ENCODE measurements around the gene SOX21. TPM values are rescaled to one million over a fixed set of nuclear protein-coding genes. Genes with fewer than 3 reads are reported as not detected.

The SOX21 gene
- total RNA-seq, 1 donor from 2014 or later, result 0.26 TPM

GRCh38 chr13:94660695-94661326 is 51.5 kb downstream of the SOX21 start:
- no peak for TF ChIP-seq CTCF (IDR thresholded peaks at IDR 0.05)
- no peak overlapping the region for H3K27ac ChIP-seq
- H3K9me3 ChIP-seq, result no peaks in the 10 kb centered on the region
- no peak overlapping the region for H3K4me3 ChIP-seq
- ATAC-seq (no peak), DNase-seq (no peak)
- intact Hi-C loops (cut with DNase I), result no loop called here
- no peaks in the 10 kb centered on the region for H3K4me1 ChIP-seq
- no peaks in the 10 kb centered on the region for H3K36me3 ChIP-seq
- peaks cover 32% of the 10 kb centered on the region for H3K27me3 ChIP-seq

Other genes starting within 250 kb of the SOX21 start
- not detected for gene DCT, start 232.9 kb downstream of the SOX21 start, total RNA-seq
- gene TGDS, start 116.4 kb downstream of the SOX21 start, total RNA-seq, result 9.4 TPM
- gene GPR180, start 110.7 kb downstream of the SOX21 start, total RNA-seq, result 6.0 TPM